Adrenal gland (tissue), 5 donors: Measurements from ENCODE around the gene RANBP9.

Experiments
- POLR2A ChIP-seq, 2 donors: fragments of 450-650 bp; IDR thresholded peaks; one replicate each; pipeline ENCODE4 v1.6.1; 2017; ENCODE audit warnings: antibody characterized with exemption in 2 of 2, mild to moderate bottlenecking in 2 of 2, moderate library complexity in 1 of 2
- TF ChIP-seq, protein P1 (sequence below), 6 experiments: fragments of 450-650 bp in 4 of 6; fragments of 200-600 bp in 2 of 6; sonication (generic) in 1 of 6; IDR thresholded peaks; 1 replicate in 5 of 6; 2 replicates in 1 of 6; pipeline versions ENCODE4 v1.5.1 to v1.8.0; 2016 to 2021; ENCODE audit warnings: antibody characterized with exemption in 6 of 6, mild to moderate bottlenecking in 2 of 6, moderate library complexity in 1 of 6
- donor health status: DM: no; HTN: no; CAD: no.

DNA sequence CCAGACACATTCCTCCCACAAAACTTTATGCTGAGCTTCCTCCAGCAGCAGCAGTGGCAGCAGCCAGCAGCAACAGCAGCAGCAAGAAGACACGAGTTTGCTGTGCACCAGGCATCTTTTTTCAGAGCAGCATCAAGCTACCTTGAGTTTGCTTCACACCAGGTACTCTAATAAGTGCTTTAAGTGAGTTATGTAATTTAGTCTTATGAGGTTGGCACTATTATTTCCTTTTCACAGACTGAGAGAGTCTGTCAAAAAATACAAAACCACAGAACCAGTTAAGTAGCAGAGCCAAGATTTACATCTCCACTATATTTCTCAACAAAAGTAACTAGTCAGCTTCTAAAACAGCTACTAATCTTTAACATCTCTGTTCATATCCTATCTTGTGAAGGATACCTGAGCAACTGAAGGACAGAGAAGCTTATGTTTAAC, 23.7 kb downstream of the RANBP9 start:
- no peak for TF ChIP-seq POLR2A (IDR thresholded peaks at IDR 0.05)
- TF ChIP-seq, protein P1, sequence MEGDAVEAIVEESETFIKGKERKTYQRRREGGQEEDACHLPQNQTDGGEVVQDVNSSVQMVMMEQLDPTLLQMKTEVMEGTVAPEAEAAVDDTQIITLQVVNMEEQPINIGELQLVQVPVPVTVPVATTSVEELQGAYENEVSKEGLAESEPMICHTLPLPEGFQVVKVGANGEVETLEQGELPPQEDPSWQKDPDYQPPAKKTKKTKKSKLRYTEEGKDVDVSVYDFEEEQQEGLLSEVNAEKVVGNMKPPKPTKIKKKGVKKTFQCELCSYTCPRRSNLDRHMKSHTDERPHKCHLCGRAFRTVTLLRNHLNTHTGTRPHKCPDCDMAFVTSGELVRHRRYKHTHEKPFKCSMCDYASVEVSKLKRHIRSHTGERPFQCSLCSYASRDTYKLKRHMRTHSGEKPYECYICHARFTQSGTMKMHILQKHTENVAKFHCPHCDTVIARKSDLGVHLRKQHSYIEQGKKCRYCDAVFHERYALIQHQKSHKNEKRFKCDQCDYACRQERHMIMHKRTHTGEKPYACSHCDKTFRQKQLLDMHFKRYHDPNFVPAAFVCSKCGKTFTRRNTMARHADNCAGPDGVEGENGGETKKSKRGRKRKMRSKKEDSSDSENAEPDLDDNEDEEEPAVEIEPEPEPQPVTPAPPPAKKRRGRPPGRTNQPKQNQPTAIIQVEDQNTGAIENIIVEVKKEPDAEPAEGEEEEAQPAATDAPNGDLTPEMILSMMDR (IDR thresholded peaks at IDR 0.05) = no peak
